ENCODE results near the gene FYB1.

DNA sequence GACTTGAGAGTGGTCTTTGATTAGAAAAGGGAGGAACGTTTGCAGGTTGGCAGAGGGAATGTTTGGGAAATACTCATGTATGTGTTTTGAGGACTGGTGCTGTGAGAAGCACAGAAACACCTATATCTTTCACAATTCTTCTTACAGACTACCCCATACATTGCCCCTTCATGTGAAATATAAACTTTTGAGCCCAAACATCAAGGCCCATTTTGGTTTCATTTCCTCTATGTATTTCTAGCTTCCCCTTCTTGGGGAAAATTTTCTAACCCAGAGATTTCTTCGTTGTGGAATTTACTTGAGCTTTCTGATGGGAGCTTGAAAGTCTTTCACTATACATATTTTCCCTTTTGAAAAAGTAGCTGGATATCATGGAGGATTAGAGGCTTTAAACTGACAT lies 67.6 kb downstream of the FYB1 start:
- no peak for TF ChIP-seq POLR2AphosphoS5 (IDR thresholded peaks at IDR 0.05; ENCODE audit: low read depth)
- no peak for TF ChIP-seq EZH2 (IDR thresholded peaks at IDR 0.05; ENCODE audit: low read depth, unreplicated experiment)
- TF ChIP-seq ZNF331 (CRISPR knock-in tag; IDR thresholded peaks at IDR 0.05; ENCODE audit: low read depth) = no peak
- TF ChIP-seq, protein P1, sequence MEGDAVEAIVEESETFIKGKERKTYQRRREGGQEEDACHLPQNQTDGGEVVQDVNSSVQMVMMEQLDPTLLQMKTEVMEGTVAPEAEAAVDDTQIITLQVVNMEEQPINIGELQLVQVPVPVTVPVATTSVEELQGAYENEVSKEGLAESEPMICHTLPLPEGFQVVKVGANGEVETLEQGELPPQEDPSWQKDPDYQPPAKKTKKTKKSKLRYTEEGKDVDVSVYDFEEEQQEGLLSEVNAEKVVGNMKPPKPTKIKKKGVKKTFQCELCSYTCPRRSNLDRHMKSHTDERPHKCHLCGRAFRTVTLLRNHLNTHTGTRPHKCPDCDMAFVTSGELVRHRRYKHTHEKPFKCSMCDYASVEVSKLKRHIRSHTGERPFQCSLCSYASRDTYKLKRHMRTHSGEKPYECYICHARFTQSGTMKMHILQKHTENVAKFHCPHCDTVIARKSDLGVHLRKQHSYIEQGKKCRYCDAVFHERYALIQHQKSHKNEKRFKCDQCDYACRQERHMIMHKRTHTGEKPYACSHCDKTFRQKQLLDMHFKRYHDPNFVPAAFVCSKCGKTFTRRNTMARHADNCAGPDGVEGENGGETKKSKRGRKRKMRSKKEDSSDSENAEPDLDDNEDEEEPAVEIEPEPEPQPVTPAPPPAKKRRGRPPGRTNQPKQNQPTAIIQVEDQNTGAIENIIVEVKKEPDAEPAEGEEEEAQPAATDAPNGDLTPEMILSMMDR (conservative IDR thresholded peaks at IDR 0.05; ENCODE audit: low read depth in 2 of 2) = no peak
- no peak for TF ChIP-seq CREB1 (CRISPR knock-in tag; IDR thresholded peaks at IDR 0.05; ENCODE audit: low read depth)
- no peak for TF ChIP-seq EZH2phosphoT487 (IDR thresholded peaks at IDR 0.05; ENCODE audit: unreplicated experiment)

All from GM23338 (cell line).